Ecto neural progenitor cell (in vitro differentiated cells): ENCODE data around the gene ZNF792.
"Not testable (repeated sequence)": the region's sequence is repeated elsewhere in the genome, so short reads cannot be mapped to it uniquely, and the experiment has no call there.

Experiments
- DNase-seq: peaks from one replicate; pipeline ENCODE4 v3.0.0-alpha.2; 2018; ENCODE audit warnings: low spot score

The ZNF792 gene

DNA sequence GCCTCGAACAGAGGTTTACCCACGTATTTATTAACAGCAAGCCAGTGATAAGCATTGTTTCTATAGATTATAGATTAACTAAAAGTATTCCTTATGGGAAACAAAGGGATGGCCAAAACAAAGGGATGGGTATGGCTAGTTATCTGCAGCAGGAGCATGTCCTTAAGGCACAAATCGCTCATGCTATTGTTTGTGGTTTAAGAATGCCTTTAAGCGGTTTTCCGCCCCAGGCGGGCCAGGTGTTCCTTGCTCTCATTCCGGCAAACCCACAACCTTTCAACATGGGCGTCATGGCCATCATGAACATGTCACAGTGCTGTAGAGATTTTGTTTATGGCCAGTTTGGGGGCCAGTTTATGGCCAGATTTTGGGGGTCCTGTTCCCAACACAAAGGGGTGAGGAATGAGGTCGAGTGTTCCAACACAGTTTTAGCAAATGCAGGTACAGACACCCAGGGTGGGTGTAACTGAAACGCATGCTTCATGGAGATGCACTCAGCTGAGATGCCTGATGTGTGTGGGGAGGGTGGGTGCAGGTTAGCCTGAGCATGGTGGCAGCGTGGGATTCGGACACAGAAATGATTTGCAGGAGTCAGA is 6.3 kb upstream of the ZNF792 start:
- not testable (repeated sequence) for DNase-seq

GRCh38 chr19:34969721-34970120 is 5.7 kb upstream of the ZNF792 start:
- no peak for DNase-seq

DNA sequence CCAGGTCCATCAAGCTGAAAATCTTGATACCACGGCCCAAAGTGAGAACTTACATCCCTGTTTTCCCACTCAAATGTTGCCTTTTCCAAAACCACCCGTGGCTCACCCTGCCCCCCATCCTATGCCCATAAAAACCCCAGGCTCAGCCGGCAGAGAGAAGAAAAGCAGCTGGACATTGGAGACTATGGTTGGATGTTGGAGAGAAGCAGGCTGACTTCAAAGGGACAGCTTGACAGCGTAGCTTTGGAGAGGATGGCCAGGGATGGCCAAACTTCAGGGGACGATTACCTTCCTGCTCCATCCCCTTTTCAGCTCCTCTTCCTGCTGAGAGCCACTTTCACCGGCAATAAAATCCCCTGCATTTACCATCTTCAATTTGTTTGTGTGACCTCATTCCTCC is 3.5 kb upstream of the ZNF792 start:
- no peak for DNase-seq

- DNase-seq: not testable (repeated sequence)
These were observed 1.5 kb upstream of the ZNF792 start for GRCh38 chr19:34965505-34965904.

- no peak for DNase-seq
These were observed 569 bp upstream of the ZNF792 start for GRCh38 chr19:34964598-34964997.

- no peak for DNase-seq
These were observed 1.1 kb downstream of the ZNF792 start for GRCh38 chr19:34962687-34963572.

GRCh38 chr19:34961775-34962686 is 2.0 kb downstream of the ZNF792 start:
- DNase-seq: no peak

- DNase-seq: no peak
These were observed 2.9 kb downstream of the ZNF792 start for GRCh38 chr19:34960940-34961679.

GRCh38 chr19:34960103-34960805 is 3.8 kb downstream of the ZNF792 start:
- DNase-seq: no peak

- DNase-seq: no peak
These were observed 5.0 kb downstream of the ZNF792 start for GRCh38 chr19:34959021-34959420.

- DNase-seq: no peak
These were observed 5.9 kb downstream of the ZNF792 start for GRCh38 chr19:34957830-34958751.

DNA sequence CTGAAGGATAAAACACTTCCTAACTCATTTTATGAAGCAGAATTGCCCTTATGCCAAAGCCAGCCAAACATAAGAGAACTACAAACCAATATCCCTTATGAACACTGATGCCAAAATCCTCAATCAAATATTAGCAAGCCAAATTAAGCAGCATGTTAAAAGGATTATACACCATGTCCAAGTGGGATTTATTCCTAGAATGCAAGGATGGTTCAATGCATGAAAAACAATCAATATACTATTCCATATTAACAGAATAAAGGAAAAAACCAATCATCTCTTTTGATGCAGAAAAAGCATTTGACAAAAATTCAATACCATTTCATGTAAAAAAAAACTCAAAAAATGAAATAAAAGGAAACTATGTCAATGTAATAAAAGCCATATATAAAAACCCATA is 10.9 kb downstream of the ZNF792 start:
- no peak for DNase-seq

GRCh38 chr19:34943861-34944573 is 20.0 kb downstream of the ZNF792 start:
- DNase-seq: no peak

GRCh38 chr19:34938886-34939285 is 25.1 kb downstream of the ZNF792 start:
- no peak for DNase-seq

GRCh38 chr19:34936184-34936583 is 27.8 kb downstream of the ZNF792 start:
- DNase-seq: no peak

- no peak for DNase-seq
These were observed 31.5 kb downstream of the ZNF792 start for GRCh38 chr19:34932494-34932893.

DNA sequence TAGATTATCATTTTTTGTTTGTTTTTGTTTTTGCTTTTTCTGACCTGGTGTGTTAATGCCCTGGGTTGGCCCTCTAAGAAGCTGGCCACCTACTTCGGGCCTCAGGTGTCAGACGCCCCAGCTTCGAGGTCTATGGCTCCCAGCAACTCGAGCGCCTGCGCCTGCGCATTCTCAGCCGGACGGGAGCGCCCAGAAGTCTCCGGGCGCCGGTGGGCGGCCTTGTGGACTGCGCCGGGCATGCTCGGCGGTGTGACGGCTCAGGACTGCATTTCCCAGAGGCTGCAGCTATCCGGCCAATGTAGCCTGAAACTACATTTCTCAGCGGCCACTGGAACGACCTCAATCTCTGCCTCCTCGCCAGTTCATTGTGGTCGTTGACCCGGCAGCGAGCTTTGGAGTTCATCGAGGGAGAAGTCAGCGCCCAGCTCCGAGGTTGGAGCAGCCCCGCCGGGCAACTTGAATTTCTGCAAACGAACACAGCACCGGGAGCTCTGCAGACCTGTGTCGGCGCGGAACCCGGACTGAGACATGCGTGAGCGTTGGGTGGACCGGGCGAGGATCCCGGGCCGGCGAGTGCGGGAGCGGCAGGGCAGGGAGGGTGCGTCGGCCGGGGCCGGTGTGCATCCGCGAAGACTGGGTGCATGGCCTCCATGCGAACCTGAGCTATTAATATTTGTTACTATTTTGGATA is 37.2 kb downstream of the ZNF792 start, which contains the start of gene ZNF30:
TSS of gene ZNF30 (plus strand) at position 219 of the 691 bp plus-strand sequence. CDS start 3,045 bp downstream, outside the sequence.
- peak; percentile 93 for DNase-seq

- no peak for DNase-seq
These were observed 37.7 kb downstream of the ZNF792 start for GRCh38 chr19:34926361-34926684.
